SK-N-SH treated with all-trans-retinoic acid at 6 μM for 48 hours (cell line): ENCODE data around the gene CEACAM16.

ENCODE experiments used
- ARNTL ChIP-seq: fragments of 450-650 bp; formaldehyde crosslinking; IDR thresholded peaks from 2 replicates; pipeline ENCODE4 v1.5.0; 2020; ENCODE audit warnings: low read depth, mild to moderate bottlenecking, moderate library complexity, borderline replicate concordance
- CREB5 ChIP-seq: fragments of 250-450 bp; sonication (Bioruptor Pico); IDR thresholded peaks from 2 replicates; pipeline ENCODE4 v1.5.1; 2020; ENCODE audit warnings: low read depth, mild to moderate bottlenecking, moderate library complexity
- CSDC2 ChIP-seq: fragments of 250-450 bp; sonication (Bioruptor Pico); IDR thresholded peaks from 2 replicates; pipeline ENCODE4 v1.5.0; 2020; ENCODE audit warnings: mild to moderate bottlenecking, moderate library complexity
- POU6F1 ChIP-seq: fragments of 250-450 bp; sonication (Bioruptor Pico); IDR thresholded peaks from 2 replicates; pipeline ENCODE4 v1.8.0; 2021; ENCODE audit warnings: low read depth, mild to moderate bottlenecking, moderate library complexity, borderline replicate concordance
- PPARA ChIP-seq: fragments of 250-450 bp; sonication (Bioruptor Pico); IDR thresholded peaks from 2 replicates; pipeline ENCODE4 v1.5.0; 2020; ENCODE audit warnings: mild to moderate bottlenecking, borderline replicate concordance
- RARB ChIP-seq: fragments of 250-450 bp; sonication (Bioruptor Pico); IDR thresholded peaks from 2 replicates; pipeline ENCODE4 v1.8.0; 2021; ENCODE audit warnings: mild to moderate bottlenecking, moderate library complexity
- TCF4 ChIP-seq: fragments of 250-450 bp; sonication (Bioruptor Pico); IDR thresholded peaks from 2 replicates; pipeline ENCODE4 v1.8.0; 2021; ENCODE audit warnings: mild to moderate bottlenecking, moderate library complexity, borderline replicate concordance
- ZC3H10 ChIP-seq: fragments of 250-450 bp; sonication (Bioruptor Pico); IDR thresholded peaks from 2 replicates; pipeline ENCODE4 v1.5.1; 2021; ENCODE audit warnings: mild to moderate bottlenecking, moderate library complexity
- ZFP3 ChIP-seq: fragments of 250-450 bp; sonication (Bioruptor Pico); IDR thresholded peaks from 2 replicates; pipeline ENCODE4 v1.5.0; 2020; ENCODE audit warnings: mild to moderate bottlenecking, moderate library complexity
- ZFP30 ChIP-seq: fragments of 450-650 bp; formaldehyde crosslinking; IDR thresholded peaks from 2 replicates; pipeline ENCODE4 v1.5.0; 2022; ENCODE audit warnings: mild to moderate bottlenecking, moderate library complexity
- ZNF8 ChIP-seq: fragments of 450-650 bp; formaldehyde crosslinking; IDR thresholded peaks from 2 replicates; pipeline ENCODE4 v1.5.0; 2020; ENCODE audit warnings: mild to moderate bottlenecking, moderate library complexity
- TF ChIP-seq, protein P1 (sequence below): fragments of 250-450 bp; sonication (Bioruptor Pico); IDR thresholded peaks from 2 replicates; pipeline ENCODE4 v1.5.0; 2020; ENCODE audit warnings: mild to moderate bottlenecking, moderate library complexity
- TF ChIP-seq, protein P2 (sequence below): fragments of 250-450 bp; sonication (Bioruptor Pico); IDR thresholded peaks from 2 replicates; pipeline ENCODE4 v1.8.0; 2020; ENCODE audit warnings: mild to moderate bottlenecking, moderate library complexity, borderline replicate concordance

DNA sequence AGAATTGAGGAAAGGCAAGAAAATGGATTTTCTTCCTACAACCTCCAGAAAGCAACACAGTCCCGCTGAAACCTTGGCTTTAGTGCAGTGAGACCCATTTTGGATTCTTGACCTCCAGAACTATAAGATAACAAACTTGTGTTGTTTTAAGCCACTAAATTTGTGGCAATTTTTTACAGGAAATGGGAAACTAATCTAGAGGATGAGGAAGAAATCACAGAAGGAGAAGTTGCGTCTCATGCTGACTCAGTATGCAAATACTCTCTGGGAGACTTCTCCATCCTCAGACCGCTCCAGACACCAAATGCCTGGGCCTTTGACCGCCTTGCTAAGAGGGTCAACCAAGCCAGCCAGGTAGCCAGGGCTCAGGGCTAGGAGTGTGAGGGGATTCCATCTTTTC lies 13.1 kb upstream of the CEACAM16 start:
- no peak for TF ChIP-seq ZFP3 (CRISPR knock-in tag)
- TF ChIP-seq PPARA (CRISPR knock-in tag): no peak
- TF ChIP-seq CREB5 (CRISPR knock-in tag): no peak
- TF ChIP-seq ZNF8 (CRISPR knock-in tag): no peak
- TF ChIP-seq TCF4 (CRISPR knock-in tag): no peak
- TF ChIP-seq, protein P1, sequence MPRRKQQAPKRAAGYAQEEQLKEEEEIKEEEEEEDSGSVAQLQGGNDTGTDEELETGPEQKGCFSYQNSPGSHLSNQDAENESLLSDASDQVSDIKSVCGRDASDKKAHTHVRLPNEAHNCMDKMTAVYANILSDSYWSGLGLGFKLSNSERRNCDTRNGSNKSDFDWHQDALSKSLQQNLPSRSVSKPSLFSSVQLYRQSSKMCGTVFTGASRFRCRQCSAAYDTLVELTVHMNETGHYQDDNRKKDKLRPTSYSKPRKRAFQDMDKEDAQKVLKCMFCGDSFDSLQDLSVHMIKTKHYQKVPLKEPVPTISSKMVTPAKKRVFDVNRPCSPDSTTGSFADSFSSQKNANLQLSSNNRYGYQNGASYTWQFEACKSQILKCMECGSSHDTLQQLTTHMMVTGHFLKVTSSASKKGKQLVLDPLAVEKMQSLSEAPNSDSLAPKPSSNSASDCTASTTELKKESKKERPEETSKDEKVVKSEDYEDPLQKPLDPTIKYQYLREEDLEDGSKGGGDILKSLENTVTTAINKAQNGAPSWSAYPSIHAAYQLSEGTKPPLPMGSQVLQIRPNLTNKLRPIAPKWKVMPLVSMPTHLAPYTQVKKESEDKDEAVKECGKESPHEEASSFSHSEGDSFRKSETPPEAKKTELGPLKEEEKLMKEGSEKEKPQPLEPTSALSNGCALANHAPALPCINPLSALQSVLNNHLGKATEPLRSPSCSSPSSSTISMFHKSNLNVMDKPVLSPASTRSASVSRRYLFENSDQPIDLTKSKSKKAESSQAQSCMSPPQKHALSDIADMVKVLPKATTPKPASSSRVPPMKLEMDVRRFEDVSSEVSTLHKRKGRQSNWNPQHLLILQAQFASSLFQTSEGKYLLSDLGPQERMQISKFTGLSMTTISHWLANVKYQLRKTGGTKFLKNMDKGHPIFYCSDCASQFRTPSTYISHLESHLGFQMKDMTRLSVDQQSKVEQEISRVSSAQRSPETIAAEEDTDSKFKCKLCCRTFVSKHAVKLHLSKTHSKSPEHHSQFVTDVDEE: no peak
- TF ChIP-seq POU6F1 (CRISPR knock-in tag): no peak
- TF ChIP-seq, protein P2, sequence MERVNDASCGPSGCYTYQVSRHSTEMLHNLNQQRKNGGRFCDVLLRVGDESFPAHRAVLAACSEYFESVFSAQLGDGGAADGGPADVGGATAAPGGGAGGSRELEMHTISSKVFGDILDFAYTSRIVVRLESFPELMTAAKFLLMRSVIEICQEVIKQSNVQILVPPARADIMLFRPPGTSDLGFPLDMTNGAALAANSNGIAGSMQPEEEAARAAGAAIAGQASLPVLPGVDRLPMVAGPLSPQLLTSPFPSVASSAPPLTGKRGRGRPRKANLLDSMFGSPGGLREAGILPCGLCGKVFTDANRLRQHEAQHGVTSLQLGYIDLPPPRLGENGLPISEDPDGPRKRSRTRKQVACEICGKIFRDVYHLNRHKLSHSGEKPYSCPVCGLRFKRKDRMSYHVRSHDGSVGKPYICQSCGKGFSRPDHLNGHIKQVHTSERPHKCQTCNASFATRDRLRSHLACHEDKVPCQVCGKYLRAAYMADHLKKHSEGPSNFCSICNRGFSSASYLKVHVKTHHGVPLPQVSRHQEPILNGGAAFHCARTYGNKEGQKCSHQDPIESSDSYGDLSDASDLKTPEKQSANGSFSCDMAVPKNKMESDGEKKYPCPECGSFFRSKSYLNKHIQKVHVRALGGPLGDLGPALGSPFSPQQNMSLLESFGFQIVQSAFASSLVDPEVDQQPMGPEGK (CRISPR knock-in tag): no peak
- TF ChIP-seq ZC3H10 (CRISPR knock-in tag): no peak
- TF ChIP-seq CSDC2 (CRISPR knock-in tag): no peak
- TF ChIP-seq ARNTL (CRISPR knock-in tag): no peak
- TF ChIP-seq ZFP30: no peak
- no peak for TF ChIP-seq RARB (CRISPR knock-in tag)
